Vagina (tissue), 2 donors: ENCODE results near the gene SUPT3H. TPM values are rescaled to one million over a fixed set of nuclear protein-coding genes. Genes with fewer than 3 reads are reported as not detected.

Source experiments
- DNase-seq, 2 donors: peaks; one replicate each; pipeline ENCODE4 v3.0.0-alpha.2; 2017; ENCODE audit errors: extremely low spot score in 2 of 2
- H3K27ac ChIP-seq: fragments of 200-600 bp; sonication (generic); one replicate; pipeline ENCODE4 v1.5.1; 2019
- H3K27me3 ChIP-seq: fragments of 200-600 bp; sonication (generic); one replicate; pipeline ENCODE4 v1.5.1; 2019
- H3K36me3 ChIP-seq, 2 donors: fragments of 200-600 bp; sonication (generic); one replicate each; pipeline ENCODE4 v1.5.1; 2017 to 2019
- H3K4me1 ChIP-seq: fragments of 200-600 bp; sonication (generic); one replicate; pipeline ENCODE4 v1.5.1; 2019
- H3K4me3 ChIP-seq, 2 donors: fragments of 200-600 bp; sonication (generic); 1 replicate in 1 of 2; 2 replicates in 1 of 2; pipeline ENCODE4 v1.5.1; 2016 to 2019
- H3K9me3 ChIP-seq: fragments of 200-600 bp; sonication (generic); one replicate; pipeline ENCODE4 v1.5.1; 2019
- POLR2A ChIP-seq, 2 donors: fragments of 450-650 bp; IDR thresholded peaks; one replicate each; pipeline ENCODE4 v1.6.1; 2017; ENCODE audit warnings: antibody characterized with exemption in 2 of 2, mild to moderate bottlenecking in 2 of 2, moderate library complexity in 2 of 2
- POLR2AphosphoS5 ChIP-seq, 2 donors: sonication (generic); formaldehyde crosslinking; IDR thresholded peaks; one replicate each; pipeline ENCODE4 v1.9.0; 2017; ENCODE audit warnings: antibody characterized with exemption in 2 of 2, mild to moderate bottlenecking in 2 of 2, low read depth in 1 of 2; ENCODE audit not compliant: insufficient read depth in 1 of 2
- intact Hi-C: fragments of 100-400 bp; cut with DNase I; formaldehyde crosslinking; loops from one replicate; pipeline ENCODE4 v1.15.1; 2023
- total RNA-seq: library from RNA; depleted of rRNA; stranded (reverse); fragments of >200 nt; gene quantifications from one replicate; pipeline ENCODE4 v1.2.3, GENCODE V29; 2016
- TF ChIP-seq, protein P1 (sequence below), 3 experiments: fragments of 450-650 bp in 2 of 3; fragments of 200-600 bp in 1 of 3; sonication (generic) in 1 of 3; IDR thresholded peaks; one replicate each; pipeline ENCODE4 v1.5.1; 2017 to 2019; ENCODE audit warnings: antibody characterized with exemption in 3 of 3, mild to moderate bottlenecking in 2 of 3, moderate library complexity in 2 of 3

Gene SUPT3H
- total RNA-seq, 1 donor from 2014 or later, result 4.2 TPM

DNA sequence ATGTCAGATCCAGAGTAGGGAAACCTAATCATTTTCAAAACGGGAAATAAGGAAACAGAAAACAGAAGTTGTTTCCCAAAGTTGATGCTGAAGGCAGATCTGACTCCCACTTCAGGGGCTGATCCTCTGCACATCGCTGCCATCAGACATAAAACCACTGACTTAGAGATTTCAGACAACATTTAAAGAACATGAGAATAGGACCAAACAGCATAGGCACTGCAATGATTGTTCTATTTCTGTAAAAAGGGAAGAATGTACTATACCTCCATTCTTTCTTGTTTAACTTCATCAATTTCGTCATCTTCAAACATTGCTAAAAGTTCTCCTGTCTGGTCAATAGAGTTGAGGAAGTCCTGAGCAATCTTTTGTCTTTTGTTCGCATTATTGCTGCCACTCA, 374.3 kb downstream of the SUPT3H start:
- H3K9me3 ChIP-seq, result no peaks in the 10 kb centered on the region
- H3K36me3 ChIP-seq, result no peaks in the 10 kb centered on the region
- no peak for TF ChIP-seq POLR2AphosphoS5 (IDR thresholded peaks at IDR 0.05; ENCODE audit: insufficient read depth in 1 of 2, low read depth in 1 of 2)
- no peak for TF ChIP-seq POLR2A (IDR thresholded peaks at IDR 0.05)
- TF ChIP-seq, protein P1, sequence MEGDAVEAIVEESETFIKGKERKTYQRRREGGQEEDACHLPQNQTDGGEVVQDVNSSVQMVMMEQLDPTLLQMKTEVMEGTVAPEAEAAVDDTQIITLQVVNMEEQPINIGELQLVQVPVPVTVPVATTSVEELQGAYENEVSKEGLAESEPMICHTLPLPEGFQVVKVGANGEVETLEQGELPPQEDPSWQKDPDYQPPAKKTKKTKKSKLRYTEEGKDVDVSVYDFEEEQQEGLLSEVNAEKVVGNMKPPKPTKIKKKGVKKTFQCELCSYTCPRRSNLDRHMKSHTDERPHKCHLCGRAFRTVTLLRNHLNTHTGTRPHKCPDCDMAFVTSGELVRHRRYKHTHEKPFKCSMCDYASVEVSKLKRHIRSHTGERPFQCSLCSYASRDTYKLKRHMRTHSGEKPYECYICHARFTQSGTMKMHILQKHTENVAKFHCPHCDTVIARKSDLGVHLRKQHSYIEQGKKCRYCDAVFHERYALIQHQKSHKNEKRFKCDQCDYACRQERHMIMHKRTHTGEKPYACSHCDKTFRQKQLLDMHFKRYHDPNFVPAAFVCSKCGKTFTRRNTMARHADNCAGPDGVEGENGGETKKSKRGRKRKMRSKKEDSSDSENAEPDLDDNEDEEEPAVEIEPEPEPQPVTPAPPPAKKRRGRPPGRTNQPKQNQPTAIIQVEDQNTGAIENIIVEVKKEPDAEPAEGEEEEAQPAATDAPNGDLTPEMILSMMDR (IDR thresholded peaks at IDR 0.05), result no peak
- intact Hi-C loops, result no loop called here
- no peak overlapping the region for H3K27ac ChIP-seq
- H3K27me3 ChIP-seq, result no peaks in the 10 kb centered on the region
- no peaks in the 10 kb centered on the region for H3K4me1 ChIP-seq
- H3K4me3 ChIP-seq, result no peak overlapping the region
- DNase-seq, result no peak

DNA sequence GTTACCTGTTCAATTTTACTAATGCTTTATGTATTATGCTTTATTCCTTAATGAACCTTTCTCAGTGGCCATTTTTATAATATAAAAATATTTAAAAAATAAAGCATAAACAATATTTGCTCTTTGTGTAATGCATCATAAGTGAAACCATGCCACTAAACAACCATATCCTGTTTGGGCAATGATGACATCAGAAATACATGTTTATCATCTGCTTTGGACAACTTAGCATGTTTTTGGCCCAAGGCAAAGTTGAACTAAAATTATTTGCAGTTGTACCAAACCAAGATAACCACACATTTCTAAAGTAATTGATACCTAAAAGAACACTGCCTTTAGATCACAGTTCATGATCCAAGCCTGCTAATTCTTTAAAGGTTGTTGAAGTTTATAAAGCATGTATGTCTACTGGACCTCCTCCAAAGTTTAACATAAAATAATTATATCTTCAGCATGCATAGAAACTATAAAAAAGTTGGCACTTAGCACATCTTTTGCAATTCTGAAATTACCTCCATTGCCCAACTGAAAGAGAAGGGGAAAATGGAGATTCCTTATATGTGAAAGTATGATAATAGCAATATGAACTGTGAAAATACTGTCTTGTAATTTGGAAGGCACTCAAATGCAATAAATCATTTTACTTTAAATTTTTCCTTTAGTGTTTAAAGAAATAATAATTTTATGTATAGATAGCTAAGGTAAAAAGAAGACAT, 375.2 kb downstream of the SUPT3H start:
- Histone ChIP-seq H3K36me3 (no peaks in the 10 kb centered on the region), H3K9me3 (no peaks in the 10 kb centered on the region), H3K4me1 (no peaks in the 10 kb centered on the region), H3K4me3 (no peak overlapping the region), H3K27me3 (no peaks in the 10 kb centered on the region), H3K27ac (no peak overlapping the region)
- intact Hi-C loops, result no loop called here
- TF ChIP-seq POLR2AphosphoS5 (IDR thresholded peaks at IDR 0.05; ENCODE audit: insufficient read depth in 1 of 2, low read depth in 1 of 2) (no peak), POLR2A (IDR thresholded peaks at IDR 0.05) (no peak)
- TF ChIP-seq, protein P1 (IDR thresholded peaks at IDR 0.05), result no peak
- no peak for DNase-seq

DNA sequence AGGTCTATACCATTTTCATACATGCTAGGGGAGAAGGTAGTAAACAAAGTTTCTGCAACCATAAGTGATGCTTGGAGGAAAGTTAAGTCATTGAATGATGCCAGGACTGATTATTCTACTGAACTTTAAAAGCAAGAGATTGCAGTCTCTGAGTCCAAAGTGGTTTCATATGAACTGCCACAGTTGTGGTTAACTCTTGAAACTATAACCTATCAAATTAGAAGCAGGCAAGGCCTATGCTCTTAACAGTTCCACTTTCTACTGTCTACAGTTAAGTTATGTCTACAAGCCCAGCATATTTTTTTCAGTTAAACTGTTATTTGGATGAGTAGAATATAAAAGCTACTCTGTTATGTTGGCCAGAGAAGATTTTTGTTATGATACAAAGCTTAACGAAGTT, 376.1 kb downstream of the SUPT3H start:
- Histone ChIP-seq H3K4me3 (no peak overlapping the region), H3K27me3 (no peaks in the 10 kb centered on the region), H3K27ac (no peak overlapping the region), H3K36me3 (no peaks in the 10 kb centered on the region), H3K4me1 (no peaks in the 10 kb centered on the region), H3K9me3 (no peaks in the 10 kb centered on the region)
- intact Hi-C loops, result no loop called here
- TF ChIP-seq, protein P1 (IDR thresholded peaks at IDR 0.05), result no peak
- TF ChIP-seq POLR2A (IDR thresholded peaks at IDR 0.05), result no peak
- no peak for TF ChIP-seq POLR2AphosphoS5 (IDR thresholded peaks at IDR 0.05; ENCODE audit: insufficient read depth in 1 of 2, low read depth in 1 of 2)
- DNase-seq, result no peak

DNA sequence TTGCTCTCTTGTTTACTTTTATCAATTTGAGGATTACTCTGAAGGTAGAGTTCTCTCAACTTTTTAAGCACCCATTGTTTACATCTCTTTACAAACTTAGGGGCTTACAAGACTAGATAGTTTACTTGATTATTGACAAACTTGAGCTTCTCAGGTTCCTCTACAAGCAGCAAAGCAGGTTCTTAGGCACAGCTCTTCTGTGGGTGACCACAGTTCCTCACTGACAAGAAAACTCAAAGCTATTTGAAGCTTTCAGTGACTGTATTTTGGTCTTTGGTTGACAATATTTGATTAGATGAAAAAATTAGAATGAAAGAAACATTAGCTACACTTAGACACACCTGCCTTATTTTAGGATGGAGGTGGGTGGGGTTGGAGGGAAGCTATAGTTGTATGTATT, 376.9 kb downstream of the SUPT3H start:
- intact Hi-C loops, result no loop called here
- TF ChIP-seq, protein P1 (IDR thresholded peaks at IDR 0.05), result no peak
- TF ChIP-seq POLR2A (IDR thresholded peaks at IDR 0.05), result no peak
- no peak for TF ChIP-seq POLR2AphosphoS5 (IDR thresholded peaks at IDR 0.05; ENCODE audit: insufficient read depth in 1 of 2, low read depth in 1 of 2)
- no peak for DNase-seq

DNA sequence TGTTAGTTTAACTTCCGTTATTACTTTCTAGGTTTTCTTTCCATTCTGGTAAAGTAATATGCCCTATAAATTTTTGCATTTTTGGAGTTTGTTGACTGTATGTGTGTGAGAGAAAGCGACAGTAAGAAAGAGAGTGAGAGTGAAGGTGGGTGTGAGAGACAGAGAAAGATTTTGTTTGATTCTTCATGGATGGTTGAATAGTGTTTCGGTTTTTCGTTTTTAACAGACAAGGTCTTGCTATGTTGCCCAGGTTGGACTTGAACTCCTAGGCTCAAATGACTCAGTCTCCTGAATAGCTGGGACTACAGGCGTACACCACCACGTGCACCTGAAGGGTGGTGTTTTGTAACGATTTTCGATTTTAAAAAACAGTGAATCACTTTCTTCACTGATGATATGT, 378.7 kb downstream of the SUPT3H start:
- intact Hi-C loops, result no loop called here
- H3K4me3 ChIP-seq, result no peak overlapping the region
- H3K27ac ChIP-seq, result no peak overlapping the region

More for the DNA sequence above, 376.9 kb downstream of the SUPT3H start:
- H3K27ac ChIP-seq, result no peak overlapping the region
- no peak overlapping the region for H3K4me3 ChIP-seq
- H3K27me3 ChIP-seq, result no peaks in the 10 kb centered on the region
- no peaks in the 10 kb centered on the region for H3K4me1 ChIP-seq
- H3K36me3 ChIP-seq, result no peaks in the 10 kb centered on the region
- no peaks in the 10 kb centered on the region for H3K9me3 ChIP-seq

More for the DNA sequence above, 378.7 kb downstream of the SUPT3H start:
- H3K36me3 ChIP-seq, result no peaks in the 10 kb centered on the region
- no peaks in the 10 kb centered on the region for H3K4me1 ChIP-seq
- no peaks in the 10 kb centered on the region for H3K27me3 ChIP-seq
- DNase-seq, result no peak
- H3K9me3 ChIP-seq, result no peaks in the 10 kb centered on the region
- no peak for TF ChIP-seq POLR2AphosphoS5 (IDR thresholded peaks at IDR 0.05; ENCODE audit: insufficient read depth in 1 of 2, low read depth in 1 of 2)
- TF ChIP-seq, protein P1 (IDR thresholded peaks at IDR 0.05), result no peak
